Measurements from ENCODE around the gene SLC26A2.

SLC26A2 gene

GRCh38 chr5:149988126-149988525 is 27.6 kb downstream of the SLC26A2 start:
- CTCF ChIA-PET = interaction anchor here (2.2 to 4.7 kb wide), 4 partner anchors 28 to 154 kb away, joined by 5 to 74 read pairs (median 20); partner anchors contain the start of gene SLC26A2

GRCh38 chr5:149990518-149991376 is 30.2 kb downstream of the SLC26A2 start:
- TF ChIP-seq, protein P1, sequence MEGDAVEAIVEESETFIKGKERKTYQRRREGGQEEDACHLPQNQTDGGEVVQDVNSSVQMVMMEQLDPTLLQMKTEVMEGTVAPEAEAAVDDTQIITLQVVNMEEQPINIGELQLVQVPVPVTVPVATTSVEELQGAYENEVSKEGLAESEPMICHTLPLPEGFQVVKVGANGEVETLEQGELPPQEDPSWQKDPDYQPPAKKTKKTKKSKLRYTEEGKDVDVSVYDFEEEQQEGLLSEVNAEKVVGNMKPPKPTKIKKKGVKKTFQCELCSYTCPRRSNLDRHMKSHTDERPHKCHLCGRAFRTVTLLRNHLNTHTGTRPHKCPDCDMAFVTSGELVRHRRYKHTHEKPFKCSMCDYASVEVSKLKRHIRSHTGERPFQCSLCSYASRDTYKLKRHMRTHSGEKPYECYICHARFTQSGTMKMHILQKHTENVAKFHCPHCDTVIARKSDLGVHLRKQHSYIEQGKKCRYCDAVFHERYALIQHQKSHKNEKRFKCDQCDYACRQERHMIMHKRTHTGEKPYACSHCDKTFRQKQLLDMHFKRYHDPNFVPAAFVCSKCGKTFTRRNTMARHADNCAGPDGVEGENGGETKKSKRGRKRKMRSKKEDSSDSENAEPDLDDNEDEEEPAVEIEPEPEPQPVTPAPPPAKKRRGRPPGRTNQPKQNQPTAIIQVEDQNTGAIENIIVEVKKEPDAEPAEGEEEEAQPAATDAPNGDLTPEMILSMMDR (IDR thresholded peaks at IDR 0.05; ENCODE audit: insufficient read depth, low read length, missing control alignments) = peak; percentile 83
- no peak for DNase-seq (ENCODE audit: low read depth, low spot score)
- POLR2A ChIA-PET = no interaction called here
- H3K4me3 ChIP-seq (ENCODE audit: low read depth, low read length) = no peak overlapping the region
- CTCF ChIA-PET = interaction anchor here (0.6 to 5.3 kb wide), 51 partner anchors 8 to 638 kb away, joined by 3 to 610 read pairs (median 5); partner anchors contain the start of genes HMGXB3, SLC26A2 and TIGD6

More at GRCh38 chr5:149988126-149988525, 27.6 kb downstream of the SLC26A2 start:
- TF ChIP-seq, protein P1 (IDR thresholded peaks at IDR 0.05; ENCODE audit: insufficient read depth, low read length, missing control alignments) = no peak
- POLR2A ChIA-PET = no interaction called here
- H3K4me3 ChIP-seq (ENCODE audit: low read depth, low read length) = no peak overlapping the region
- no peak for DNase-seq (ENCODE audit: low read depth, low spot score)

DNA sequence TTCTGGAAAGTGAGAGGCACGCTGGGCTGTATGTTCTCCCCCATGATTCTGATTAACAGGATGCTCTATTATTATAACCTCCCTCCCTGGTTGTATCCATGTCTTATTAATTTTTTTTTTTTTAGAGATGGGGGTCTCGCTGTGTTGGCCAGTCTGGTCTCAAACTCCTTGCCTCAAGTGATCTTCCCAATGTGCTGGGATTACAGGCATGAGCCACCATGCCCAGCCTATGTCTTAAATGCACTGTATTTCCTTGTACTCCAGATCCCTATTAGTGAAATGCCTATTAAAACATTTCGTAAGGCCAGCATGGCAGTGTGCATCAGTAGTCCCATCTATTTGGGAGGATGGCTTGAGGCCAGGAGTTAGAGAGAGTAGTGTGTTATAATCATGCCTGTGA is 32.9 kb downstream of the SLC26A2 start:
- POLR2A ChIA-PET = no interaction called here
- no peak overlapping the region for H3K4me3 ChIP-seq (ENCODE audit: low read depth, low read length)
- TF ChIP-seq, protein P1 (IDR thresholded peaks at IDR 0.05; ENCODE audit: insufficient read depth, low read length, missing control alignments) = no peak
- CTCF ChIA-PET = interaction anchor here (0.7 to 5.3 kb wide), 11 partner anchors 11 to 224 kb away, joined by 3 to 610 read pairs (median 25); partner anchors contain the start of gene SLC26A2
- no peak for DNase-seq (ENCODE audit: low read depth, low spot score)

GRCh38 chr5:149995385-149996204 is 35.0 kb downstream of the SLC26A2 start:
- ChIA-PET CTCF (interaction anchor here (1.0 to 2.2 kb wide), 4 partner anchors 143 to 357 kb away, joined by 3 to 22 read pairs (median 6); no protein-coding TSS in a partner anchor), POLR2A (no interaction called here)
- H3K4me3 ChIP-seq (ENCODE audit: low read depth, low read length) = no peak overlapping the region
- TF ChIP-seq, protein P1 (IDR thresholded peaks at IDR 0.05; ENCODE audit: insufficient read depth, low read length, missing control alignments) = no peak
- DNase-seq (ENCODE audit: low read depth, low spot score) = no peak

GRCh38 chr5:149996205-149996890 is 35.8 kb downstream of the SLC26A2 start:
- TF ChIP-seq, protein P1 (IDR thresholded peaks at IDR 0.05; ENCODE audit: insufficient read depth, low read length, missing control alignments) = no peak
- ChIA-PET POLR2A (no interaction called here), CTCF (interaction anchor here (0.8 to 2.2 kb wide), 7 partner anchors 142 to 363 kb away, joined by 3 to 22 read pairs (median 6); no protein-coding TSS in a partner anchor)
- H3K4me3 ChIP-seq (ENCODE audit: low read depth, low read length) = no peak overlapping the region
- DNase-seq (ENCODE audit: low read depth, low spot score) = no peak
